Psoas muscle (tissue), 8 donors: ENCODE results near the gene PGF. TPM values are rescaled to one million over a fixed set of nuclear protein-coding genes. Genes with fewer than 3 reads are reported as not detected.

ENCODE experiments used
- ATAC-seq, 4 donors: fragments of 200-7000 bp; cut with Tn5 transposase; one replicate each; pipeline ENCODE4 v1.9.1; 2020; ENCODE audit warnings: moderate library complexity in 3 of 4, mild to moderate bottlenecking in 2 of 4
- DNase-seq, 2 donors: peaks; one replicate each; pipeline ENCODE4 v3.0.0-alpha.2; 2020
- H3K27ac ChIP-seq: fragments of 200-600 bp; one replicate; pipeline ENCODE4 v1.8.0; 2022
- H3K27me3 ChIP-seq, 3 donors: fragments of 200-600 bp in 1 of 3; one replicate each; pipeline versions ENCODE4 v1.6.1 to v1.8.0; 2013 to 2022; ENCODE audit warnings: low read length in 2 of 3, mild to moderate bottlenecking in 2 of 3, moderate library complexity in 1 of 3; ENCODE audit not compliant: insufficient read depth in 3 of 3
- H3K36me3 ChIP-seq, 2 donors: fragments of 200-600 bp in 1 of 2; one replicate each; pipeline versions ENCODE4 v1.6.1 to v1.8.0; 2013 to 2022; ENCODE audit warnings: low read depth in 1 of 2, mild to moderate bottlenecking in 1 of 2, moderate library complexity in 1 of 2; ENCODE audit not compliant: insufficient read depth in 1 of 2
- H3K4me1 ChIP-seq: fragments of 200-600 bp; one replicate; pipeline ENCODE4 v1.8.0; 2022
- H3K4me3 ChIP-seq: fragments of 200-600 bp; one replicate; pipeline ENCODE4 v1.8.0; 2022; ENCODE audit warnings: mild to moderate bottlenecking
- H3K9me3 ChIP-seq: fragments of 200-600 bp; one replicate; pipeline ENCODE4 v1.8.0; 2022
- CTCF ChIP-seq: fragments of 200-600 bp; IDR thresholded peaks from one replicate; pipeline ENCODE4 v1.8.0; 2022; ENCODE audit warnings: antibody characterized with exemption
- WGBS, 3 donors: extraction: QIAGEN DNeasy Blood & Tissue Kit; methylation state at CpG; one replicate each; pipeline versions ENCODE4 v1.1.6 to v1.1.7; 2013; 5-methylcytosine and 5-hydroxymethylcytosine counted together
- intact Hi-C, 2 donors: fragments of 100-400 bp; cut with DNase I; formaldehyde crosslinking; loops; one replicate each; pipeline versions ENCODE4 v1.11.0 to v1.14.2; 2022
- polyA plus RNA-seq, 3 donors: library from polyadenylated mRNA; stranded (reverse); fragments of 200-250 nt; gene quantifications; one replicate each; pipeline ENCODE4 v1.2.3, GENCODE V29; 2013
- total RNA-seq, 4 donors: library from RNA; stranded (reverse); fragmentation: NEBNext Ultra II Directional in 2 of 4; extraction: Animal tissue kit (Norgen Biotek cat#: 25700) in 2 of 4; gene quantifications; one replicate each; pipeline versions ENCODE4 v1.2.1 to v1.2.4, GENCODE V29; 2021 to 2023
- donor health status: healthy with polysubstance abuse.
- donor health status: DM: no; HTN: no; CAD: no; lungs with moderate emphysema.
- donor health status: Bipolar disorder and iron deficiency.
- donor health status: healthy.
- donor health status: DM: yes; HTN: yes; CAD: no.
- donor health status: DM: no; HTN: no; CAD: no.
- donor health status: DM: no; HTN: no; CAD: no.
- donor health status: DM: yes; HTN: yes; CAD: no.

The PGF gene
- total and polyA plus RNA-seq, 7 donors: 2.5 to 9.8 (median 7.9) TPM

- intact Hi-C loops: no loop called here
- 78 to 86% (median 80%) methylated on average over 6 of the region's 6 CpGs for WGBS, 3 donors
- H3K4me1 ChIP-seq: peaks cover 15% of the 10 kb centered on the region
- no peak overlapping the region for H3K4me3 ChIP-seq
- no peaks in the 10 kb centered on the region for H3K27me3 ChIP-seq
- DNase-seq (no peak), ATAC-seq (no peak)
- TF ChIP-seq CTCF: no peak
- H3K27ac ChIP-seq: no peak overlapping the region
- no peaks in the 10 kb centered on the region for H3K36me3 ChIP-seq
- H3K9me3 ChIP-seq: no peaks in the 10 kb centered on the region
Observed at GRCh38 chr14:74929242-74929641, 26.2 kb downstream of the PGF start.

GRCh38 chr14:74927225-74927624, 28.2 kb downstream of the PGF start:
- H3K4me1 ChIP-seq: peaks cover 3% of the 10 kb centered on the region
- no peaks in the 10 kb centered on the region for H3K27me3 ChIP-seq
- intact Hi-C loops: no loop called here
- ATAC-seq (no peak), DNase-seq (no peak)
- no peak for TF ChIP-seq CTCF
- no peaks in the 10 kb centered on the region for H3K36me3 ChIP-seq
- 83 to 87% (median 85%) methylated on average over 6 of the region's 6 CpGs for WGBS, 3 donors
- no peak overlapping the region for H3K27ac ChIP-seq
- H3K4me3 ChIP-seq: no peak overlapping the region
- no peaks in the 10 kb centered on the region for H3K9me3 ChIP-seq

GRCh38 chr14:74924061-74924460, 31.3 kb downstream of the PGF start:
- Histone ChIP-seq H3K4me1 (peaks cover 7% of the 10 kb centered on the region), H3K4me3 (no peak overlapping the region), H3K27me3 (no peaks in the 10 kb centered on the region), H3K36me3 (peaks cover 0 to 23% of the 10 kb centered on the region in 2 donors), H3K9me3 (no peaks in the 10 kb centered on the region), H3K27ac (no peak overlapping the region)
- TF ChIP-seq CTCF: no peak
- WGBS, 3 donors: 86 to 91% (median 91%) methylated on average over 11 of the region's 11 CpGs
- intact Hi-C loops: no loop called here
- ATAC-seq (no peak), DNase-seq (no peak)

GRCh38 chr14:74922752-74923401, 32.5 kb downstream of the PGF start, which contains the start of gene RPS6KL1:
Gene RPS6KL1 (minus strand): TSS chr14:74923260. CDS start chr14:74921541, 1,719 bp downstream.
- ATAC-seq (peak; percentile 98 to 99 (median 98)), DNase-seq (peak; percentile 86 to 93)
- Histone ChIP-seq H3K27me3 (no peaks in the 10 kb centered on the region), H3K4me3 (peak within 1 kb of the TSS; percentile 95), H3K27ac (peak within 1 kb of the TSS; percentile 89), H3K9me3 (no peaks in the 10 kb centered on the region), H3K36me3 (peaks cover 0 to 24% of the 10 kb centered on the region in 2 donors), H3K4me1 (peaks cover 13% of the 10 kb centered on the region)
- intact Hi-C loops: no loop called here
- no peak for TF ChIP-seq CTCF
- 3 to 5% (median 3%) methylated on average over 41 to 51 of the region's 51 CpGs for WGBS, 3 donors
